DND-41 (cell line): ENCODE measurements around the gene POLA1.

ENCODE experiments used
- ATAC-seq: fragments of 200-7000 bp; cut with Tn5 transposase; 3 replicates; pipeline ENCODE4 v1.9.1; 2021; ENCODE audit warnings: low read depth; ENCODE audit not compliant: insufficient read depth
- DNase-seq: peaks from one replicate; pipeline ENCODE4 v3.0.0-alpha.2; 2020
- H2AFZ ChIP-seq: 2 replicates; pipeline ENCODE4 v1.6.0; 2012; ENCODE audit warnings: low read depth, low read length
- H3K27ac ChIP-seq: 2 replicates; pipeline ENCODE4 v1.5.1; 2012; ENCODE audit warnings: low read length, inconsistent platforms
- H3K27me3 ChIP-seq: fragments of 200-600 bp; sonication (generic); 2 replicates; pipeline ENCODE4 v1.6.0; 2012; ENCODE audit warnings: low read length, mild to moderate bottlenecking, inconsistent platforms; ENCODE audit not compliant: insufficient read depth, poor library complexity
- H3K36me3 ChIP-seq: 2 replicates; pipeline ENCODE4 v1.5.1; 2012; ENCODE audit warnings: low read length, inconsistent platforms; ENCODE audit not compliant: insufficient read depth
- H3K4me1 ChIP-seq: 2 replicates; pipeline ENCODE4 v1.5.1; 2012; ENCODE audit warnings: mild to moderate bottlenecking, low read length; ENCODE audit not compliant: insufficient read depth
- H3K4me2 ChIP-seq: 2 replicates; pipeline ENCODE4 v1.6.0; 2012; ENCODE audit warnings: mild to moderate bottlenecking, moderate library complexity, low read length, inconsistent platforms; ENCODE audit not compliant: insufficient read depth
- H3K4me3 ChIP-seq, 2 experiments: fragments of 200-600 bp in 1 of 2; shearing (Covaris generic) in 1 of 2; 2 replicates each; pipeline ENCODE4 v1.5.1; 2012 to 2016; ENCODE audit warnings: inconsistent platforms in 2 of 2, low read length in 2 of 2, mild to moderate bottlenecking in 2 of 2, low read depth in 1 of 2, moderate library complexity in 1 of 2
- H3K79me2 ChIP-seq: 2 replicates; pipeline ENCODE4 v1.6.0; 2012; ENCODE audit warnings: low read length, inconsistent platforms; ENCODE audit not compliant: insufficient read depth
- H3K9ac ChIP-seq: 2 replicates; pipeline ENCODE4 v1.6.0; 2012; ENCODE audit warnings: low read depth, mild to moderate bottlenecking, inconsistent platforms, low read length, moderate library complexity
- H3K9me3 ChIP-seq: 2 replicates; pipeline ENCODE4 v1.5.1; 2012; ENCODE audit warnings: low read length, moderate library complexity, mild to moderate bottlenecking, inconsistent platforms; ENCODE audit not compliant: insufficient read depth, severe bottlenecking
- H4K20me1 ChIP-seq: 2 replicates; pipeline ENCODE4 v1.6.0; 2012; ENCODE audit warnings: low read length; ENCODE audit not compliant: insufficient read depth
- EZH2 ChIP-seq: IDR thresholded peaks from 3 replicates; pipeline ENCODE4 v1.6.1; 2012; ENCODE audit warnings: borderline replicate concordance, low read depth, mild to moderate bottlenecking, moderate library complexity, low read length, inconsistent platforms; ENCODE audit not compliant: severe bottlenecking
- TF ChIP-seq, protein P1 (sequence below): IDR thresholded peaks from 2 replicates; pipeline ENCODE4 v1.5.1; 2012; ENCODE audit warnings: borderline replicate concordance, low read length, moderate library complexity, mild to moderate bottlenecking; ENCODE audit not compliant: poor library complexity, severe bottlenecking; ENCODE audit errors: extremely low read depth

POLA1 gene

DNA sequence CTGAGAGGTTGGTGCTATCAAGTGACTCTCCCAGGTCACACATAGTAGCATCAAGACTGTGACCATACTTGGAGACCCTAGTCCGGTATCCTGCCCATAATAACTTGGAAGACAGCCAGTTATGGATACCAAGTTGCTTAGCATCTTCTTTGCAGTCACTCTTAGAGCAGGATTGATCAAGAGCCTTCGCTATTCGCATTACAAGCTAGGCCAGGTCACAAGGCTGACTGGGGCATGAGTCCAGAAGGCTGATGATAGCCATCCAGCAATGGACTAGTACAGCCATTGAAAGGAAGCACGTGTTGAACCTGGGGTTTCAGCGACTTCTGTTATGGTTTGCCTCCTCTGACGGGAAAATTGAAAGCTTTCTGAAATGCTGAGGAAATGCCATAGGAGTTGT lies 157.6 kb downstream of the POLA1 start:
- H2AFZ ChIP-seq, result no peak overlapping the region
- no peak for DNase-seq
- no peak for TF ChIP-seq EZH2
- TF ChIP-seq, protein P1, sequence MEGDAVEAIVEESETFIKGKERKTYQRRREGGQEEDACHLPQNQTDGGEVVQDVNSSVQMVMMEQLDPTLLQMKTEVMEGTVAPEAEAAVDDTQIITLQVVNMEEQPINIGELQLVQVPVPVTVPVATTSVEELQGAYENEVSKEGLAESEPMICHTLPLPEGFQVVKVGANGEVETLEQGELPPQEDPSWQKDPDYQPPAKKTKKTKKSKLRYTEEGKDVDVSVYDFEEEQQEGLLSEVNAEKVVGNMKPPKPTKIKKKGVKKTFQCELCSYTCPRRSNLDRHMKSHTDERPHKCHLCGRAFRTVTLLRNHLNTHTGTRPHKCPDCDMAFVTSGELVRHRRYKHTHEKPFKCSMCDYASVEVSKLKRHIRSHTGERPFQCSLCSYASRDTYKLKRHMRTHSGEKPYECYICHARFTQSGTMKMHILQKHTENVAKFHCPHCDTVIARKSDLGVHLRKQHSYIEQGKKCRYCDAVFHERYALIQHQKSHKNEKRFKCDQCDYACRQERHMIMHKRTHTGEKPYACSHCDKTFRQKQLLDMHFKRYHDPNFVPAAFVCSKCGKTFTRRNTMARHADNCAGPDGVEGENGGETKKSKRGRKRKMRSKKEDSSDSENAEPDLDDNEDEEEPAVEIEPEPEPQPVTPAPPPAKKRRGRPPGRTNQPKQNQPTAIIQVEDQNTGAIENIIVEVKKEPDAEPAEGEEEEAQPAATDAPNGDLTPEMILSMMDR, result no peak
- H3K9me3 ChIP-seq, result no peaks in the 10 kb centered on the region
- H3K4me1 ChIP-seq, result no peaks in the 10 kb centered on the region
- H3K4me2 ChIP-seq, result no peak overlapping the region
- H3K36me3 ChIP-seq, result peaks cover 59% of the 10 kb centered on the region
- no peak overlapping the region for H3K27ac ChIP-seq
- no peak overlapping the region for H3K9ac ChIP-seq
- H3K4me3 ChIP-seq, result no peak overlapping the region
- no peaks in the 10 kb centered on the region for H3K27me3 ChIP-seq
- ATAC-seq, result no peak
- no peaks in the 10 kb centered on the region for H3K79me2 ChIP-seq
- H4K20me1 ChIP-seq, result no peaks in the 10 kb centered on the region

DNA sequence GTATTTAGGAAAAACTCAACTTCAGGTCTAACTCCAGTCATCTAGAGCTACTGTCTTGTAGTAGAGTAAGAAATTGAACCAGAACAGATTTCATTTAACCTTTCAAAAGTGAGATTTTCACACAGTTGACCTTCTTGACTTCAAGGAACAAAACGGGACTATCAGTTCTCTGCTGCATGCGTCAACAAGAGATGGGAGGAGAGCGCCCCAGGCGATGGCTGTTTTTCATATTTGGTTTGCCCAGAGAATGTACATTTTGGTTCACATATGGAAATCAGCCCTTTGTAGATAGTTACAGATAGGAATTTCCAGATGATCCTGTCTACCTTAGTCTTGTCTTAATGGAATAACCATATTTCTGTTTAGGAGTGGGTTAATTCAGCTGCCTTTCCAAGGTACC lies 158.1 kb downstream of the POLA1 start:
- H3K79me2 ChIP-seq, result no peaks in the 10 kb centered on the region
- no peak overlapping the region for H3K9ac ChIP-seq
- no peaks in the 10 kb centered on the region for H3K27me3 ChIP-seq
- no peak overlapping the region for H2AFZ ChIP-seq
- H3K4me2 ChIP-seq, result no peak overlapping the region
- no peaks in the 10 kb centered on the region for H4K20me1 ChIP-seq
- no peak overlapping the region for H3K27ac ChIP-seq
- no peak for DNase-seq
- H3K4me3 ChIP-seq, result no peak overlapping the region
- H3K9me3 ChIP-seq, result no peaks in the 10 kb centered on the region
- no peak for ATAC-seq
- H3K4me1 ChIP-seq, result no peaks in the 10 kb centered on the region
- no peak for TF ChIP-seq EZH2
- TF ChIP-seq, protein P1, result no peak
- peaks cover 54% of the 10 kb centered on the region for H3K36me3 ChIP-seq

DNA sequence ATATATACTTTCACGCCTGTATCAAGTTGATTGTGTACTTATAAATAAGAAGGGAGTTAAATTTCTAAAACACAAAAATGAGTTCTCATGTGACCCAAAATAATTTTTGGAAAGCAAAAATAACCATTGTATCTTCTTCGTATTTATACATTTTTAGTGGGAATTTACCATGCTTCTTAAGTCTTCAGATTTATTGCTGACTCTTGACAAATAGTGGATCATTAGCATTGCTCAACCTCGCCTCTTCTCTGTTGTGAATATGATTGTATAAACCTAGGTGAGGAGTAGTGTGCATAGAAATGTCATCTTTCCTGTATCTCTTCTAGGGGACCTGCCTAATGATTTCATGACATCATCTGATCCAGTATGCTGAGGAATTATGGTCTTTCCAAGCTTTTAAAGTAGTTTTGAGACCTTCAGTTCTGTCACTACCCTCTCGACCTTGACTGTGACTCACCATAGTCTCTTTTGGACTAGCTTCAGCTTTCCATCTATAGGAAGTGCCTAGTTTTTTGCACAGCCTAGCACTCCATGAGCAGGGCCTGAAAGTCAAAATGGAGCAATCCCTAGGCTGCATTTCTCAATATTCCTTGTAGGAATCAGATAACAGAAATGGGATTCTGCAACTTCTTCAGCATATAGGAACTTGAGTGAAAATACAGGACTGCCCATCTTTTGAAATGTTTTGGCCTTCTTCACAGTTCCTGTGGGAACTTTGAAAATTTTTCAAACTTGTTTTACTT lies 164.5 kb downstream of the POLA1 start:
- Histone ChIP-seq H3K27ac (no peak overlapping the region), H3K4me1 (no peaks in the 10 kb centered on the region), H3K4me3 (no peak overlapping the region), H3K9me3 (no peaks in the 10 kb centered on the region), H2AFZ (no peak overlapping the region), H3K36me3 (peaks cover 28% of the 10 kb centered on the region; the same call in 1 of the 2 replicates), H3K79me2 (no peaks in the 10 kb centered on the region), H4K20me1 (no peaks in the 10 kb centered on the region), H3K4me2 (no peak overlapping the region), H3K9ac (no peak overlapping the region), H3K27me3 (no peaks in the 10 kb centered on the region)
- TF ChIP-seq, protein P1, result no peak
- no peak for TF ChIP-seq EZH2
- no peak for DNase-seq
- ATAC-seq, result no peak
